ENCODE results near the gene TRABD2B. TPM values are rescaled to one million over a fixed set of nuclear protein-coding genes. Genes with fewer than 3 reads are reported as not detected.
A peak's percentile ranks its signal among the peaks of the same experiment; 100 is the strongest.

TRABD2B gene
- total and polyA plus RNA-seq, 2 experiments from 2014 or later, result 1.6 to 2.0 TPM

GRCh38 chr1:47725992-47726855 lies 271.0 kb downstream of the TRABD2B start:
- Mint-ChIP-seq H3K27me3 (ENCODE audit: insufficient read depth, low read depth, poor library complexity) (peaks cover 35% of the 10 kb centered on the region), H3K27ac (no peak overlapping the region), H3K36me3 (ENCODE audit: low read depth) (no peaks in the 10 kb centered on the region), H3K9me3 (no peaks in the 10 kb centered on the region), H3K4me1 (peaks cover 9% of the 10 kb centered on the region), H3K4me3 (peak overlapping the region; percentile 61)
- Histone ChIP-seq H3K36me3 (ENCODE audit: insufficient read depth) (no peaks in the 10 kb centered on the region), H3K4me2 (peak overlapping the region; percentile 86), H3K4me1 (ENCODE audit: insufficient read depth) (peaks cover 13% of the 10 kb centered on the region), H3K27me3 (ENCODE audit: insufficient read depth) (peaks cover 33% of the 10 kb centered on the region), H4K20me1 (replicated peaks; ENCODE audit: insufficient read depth) (no peaks in the 10 kb centered on the region), H3K4me3 (peak overlapping the region; percentile 54), H3K79me2 (replicated peaks; ENCODE audit: insufficient read depth) (no peaks in the 10 kb centered on the region), H2AFZ (peak overlapping the region; percentile 69), H3K9me2 (ENCODE audit: insufficient read depth) (no peaks in the 10 kb centered on the region), H3K27ac (ENCODE audit: low read depth) (no peak overlapping the region), H3F3A (replicated peaks; ENCODE audit: low read depth) (no peaks in the 10 kb centered on the region)
- TF ChIP-seq CTCF (conservative IDR thresholded peaks at IDR 0.05; ENCODE audit: low read depth in 2 of 2) (peak; percentile 92 to 96), ZNF331 (CRISPR knock-in tag; IDR thresholded peaks at IDR 0.05; ENCODE audit: low read depth) (no peak)
- ATAC-seq (peak; percentile 79), DNase-seq (ENCODE audit: low spot score) (peak; percentile 93)

GRCh38 chr1:47725511-47725991 lies 271.6 kb downstream of the TRABD2B start:
- Mint-ChIP-seq H3K27ac (no peak overlapping the region), H3K4me1 (peaks cover 9% of the 10 kb centered on the region)

More at GRCh38 chr1:47725511-47725991, 271.6 kb downstream of the TRABD2B start:
- Histone ChIP-seq H3K4me3 (peak overlapping the region; percentile 54), H3K9me2 (ENCODE audit: insufficient read depth) (no peaks in the 10 kb centered on the region), H3K79me2 (replicated peaks; ENCODE audit: insufficient read depth) (no peaks in the 10 kb centered on the region), H4K20me1 (replicated peaks; ENCODE audit: insufficient read depth) (no peaks in the 10 kb centered on the region), H3K27me3 (ENCODE audit: insufficient read depth) (peaks cover 33% of the 10 kb centered on the region), H3F3A (replicated peaks; ENCODE audit: low read depth) (no peaks in the 10 kb centered on the region), H3K36me3 (ENCODE audit: insufficient read depth) (no peaks in the 10 kb centered on the region), H3K4me2 (peak overlapping the region; percentile 86), H2AFZ (peak overlapping the region; percentile 69), H3K4me1 (ENCODE audit: insufficient read depth) (peaks cover 13% of the 10 kb centered on the region), H3K27ac (ENCODE audit: low read depth) (no peak overlapping the region)
- H3K4me3 Mint-ChIP-seq, result peak overlapping the region; percentile 61
- TF ChIP-seq ZNF331 (CRISPR knock-in tag; IDR thresholded peaks at IDR 0.05; ENCODE audit: low read depth) (no peak), CTCF (conservative IDR thresholded peaks at IDR 0.05; ENCODE audit: low read depth in 2 of 2) (no peak), EZH2 (IDR thresholded peaks at IDR 0.05; ENCODE audit: low read depth, unreplicated experiment) (peak; percentile 31)
- DNase-seq (ENCODE audit: low spot score), result no peak
- peaks cover 35% of the 10 kb centered on the region for H3K27me3 Mint-ChIP-seq (ENCODE audit: insufficient read depth, low read depth, poor library complexity)
- H3K36me3 Mint-ChIP-seq (ENCODE audit: low read depth), result no peaks in the 10 kb centered on the region
- ATAC-seq, result peak; percentile 42
- H3K9me3 Mint-ChIP-seq, result no peaks in the 10 kb centered on the region
